ENCODE data around the gene DYNC2I2.
"Not testable (repeated sequence)": the region's sequence is repeated elsewhere in the genome, so short reads cannot be mapped to it uniquely, and the experiment has no call there.

The DYNC2I2 gene

GRCh38 chr9:128656416-128657343 lies at the start of gene DYNC2I2:
Gene DYNC2I2, minus strand, starts transcription at chr9:128656847. Its CDS starts 121 bp downstream, at chr9:128656726.
- Histone ChIP-seq H3K9me3 (no peaks in the 10 kb centered on the region), H3K4me1 (peaks cover 6% of the 10 kb centered on the region; the same call in 1 of the 2 replicates), H3K27me3 (ENCODE audit: low read depth) (no peaks in the 10 kb centered on the region), H3K36me3 (replicated peaks) (0 out of 2 replicates have a peak, but pooled peaks cover 6% of the 10 kb centered on the region), H3K4me3 (peak within 1 kb of the TSS; percentile 43)
- DNase-seq (ENCODE audit: low spot score in 2 of 2), result peak; percentile 79 to 97
- in situ Hi-C loops (cut with MboI; ENCODE audit: low sequenced_read_pairs), result no loop called here

- Histone ChIP-seq H3K4me1 (peaks cover 3% of the 10 kb centered on the region), H3K27me3 (ENCODE audit: low read depth) (no peaks in the 10 kb centered on the region), H3K4me3 (no peak overlapping the region), H3K9me3 (no peaks in the 10 kb centered on the region), H3K36me3 (replicated peaks) (peaks cover 30% of the 10 kb centered on the region)
- in situ Hi-C loops (cut with MboI; ENCODE audit: low sequenced_read_pairs), result no loop called here
- no peak for DNase-seq (ENCODE audit: low spot score in 2 of 2)
Measured at GRCh38 chr9:128706045-128706444, 49.4 kb upstream of the DYNC2I2 start.

GRCh38 chr9:128705051-128705965 lies 48.7 kb upstream of the DYNC2I2 start:
- Histone ChIP-seq H3K4me1 (peaks cover 3% of the 10 kb centered on the region), H3K27me3 (ENCODE audit: low read depth) (no peaks in the 10 kb centered on the region), H3K4me3 (no peak overlapping the region), H3K9me3 (no peaks in the 10 kb centered on the region), H3K36me3 (replicated peaks) (peaks cover 30% of the 10 kb centered on the region)
- in situ Hi-C loops (cut with MboI; ENCODE audit: low sequenced_read_pairs), result no loop called here
- no peak for DNase-seq (ENCODE audit: low spot score in 2 of 2)

GRCh38 chr9:128704356-128704670 lies 47.7 kb upstream of the DYNC2I2 start:
- DNase-seq (ENCODE audit: low spot score in 2 of 2), result no peak
- H3K4me1 ChIP-seq, result peaks cover 3% of the 10 kb centered on the region
- peak overlapping the region; percentile 87 for H3K4me3 ChIP-seq
- H3K36me3 ChIP-seq (replicated peaks), result peaks cover 30% of the 10 kb centered on the region
- no peaks in the 10 kb centered on the region for H3K9me3 ChIP-seq
- no peaks in the 10 kb centered on the region for H3K27me3 ChIP-seq (ENCODE audit: low read depth)
- in situ Hi-C loops (cut with MboI; ENCODE audit: low sequenced_read_pairs), result no loop called here

GRCh38 chr9:128703616-128704355 lies 47.1 kb upstream of the DYNC2I2 start:
- DNase-seq (ENCODE audit: low spot score in 2 of 2), result no peak
- Histone ChIP-seq H3K4me1 (peaks cover 3% of the 10 kb centered on the region), H3K4me3 (peak overlapping the region; percentile 87), H3K27me3 (ENCODE audit: low read depth) (no peaks in the 10 kb centered on the region), H3K36me3 (replicated peaks) (peaks cover 29% of the 10 kb centered on the region), H3K9me3 (no peaks in the 10 kb centered on the region)
- in situ Hi-C loops (cut with MboI; ENCODE audit: low sequenced_read_pairs), result no loop called here

- peaks cover 3% of the 10 kb centered on the region for H3K4me1 ChIP-seq
- H3K27me3 ChIP-seq (ENCODE audit: low read depth), result no peaks in the 10 kb centered on the region
- in situ Hi-C loops (cut with MboI; ENCODE audit: low sequenced_read_pairs), result no loop called here
- no peaks in the 10 kb centered on the region for H3K9me3 ChIP-seq
- peak; percentile 45 to 77 for DNase-seq (ENCODE audit: low spot score in 2 of 2)
- peak overlapping the region; percentile 87 for H3K4me3 ChIP-seq
- H3K36me3 ChIP-seq (replicated peaks), result peaks cover 25% of the 10 kb centered on the region
Measured at GRCh38 chr9:128702949-128703615, 46.4 kb upstream of the DYNC2I2 start.

- in situ Hi-C loops (cut with MboI; ENCODE audit: low sequenced_read_pairs), result no loop called here
- H3K4me1 ChIP-seq, result peaks cover 3% of the 10 kb centered on the region
- H3K9me3 ChIP-seq, result no peaks in the 10 kb centered on the region
- peak; percentile 75 to 97 for DNase-seq (ENCODE audit: low spot score in 2 of 2)
- H3K27me3 ChIP-seq (ENCODE audit: low read depth), result no peaks in the 10 kb centered on the region
- peak within 1 kb of the TSS; percentile 87 for H3K4me3 ChIP-seq
- H3K36me3 ChIP-seq (replicated peaks), result peaks cover 21% of the 10 kb centered on the region
Measured at GRCh38 chr9:128702445-128702948, 45.9 kb upstream of the DYNC2I2 start, which contains the start of gene PKN3. Gene PKN3, plus strand, starts transcription at chr9:128702503. Its CDS starts 413 bp downstream, at chr9:128702916.

GRCh38 chr9:128701227-128701854 lies 44.7 kb upstream of the DYNC2I2 start:
- in situ Hi-C loops (cut with MboI; ENCODE audit: low sequenced_read_pairs), result no loop called here
- H3K27me3 ChIP-seq (ENCODE audit: low read depth), result no peaks in the 10 kb centered on the region
- H3K4me3 ChIP-seq, result no peak overlapping the region
- H3K9me3 ChIP-seq, result no peaks in the 10 kb centered on the region
- peaks cover 21% of the 10 kb centered on the region for H3K36me3 ChIP-seq (replicated peaks)
- DNase-seq (ENCODE audit: low spot score in 2 of 2), result no peak
- peaks cover 3% of the 10 kb centered on the region for H3K4me1 ChIP-seq

- H3K4me3 ChIP-seq; H3K27me3 ChIP-seq (ENCODE audit: low read depth); H3K4me1 ChIP-seq; H3K9me3 ChIP-seq; DNase-seq (ENCODE audit: low spot score in 2 of 2); in situ Hi-C loops (cut with MboI; ENCODE audit: low sequenced_read_pairs): not testable (repeated sequence)
- peaks cover 30% of the 10 kb centered on the region for H3K36me3 ChIP-seq (replicated peaks)
Measured at GRCh38 chr9:128699096-128699795, 42.6 kb upstream of the DYNC2I2 start.

GRCh38 chr9:128696923-128697707 lies 40.5 kb upstream of the DYNC2I2 start:
- H3K36me3 ChIP-seq (replicated peaks), result peaks cover 48% of the 10 kb centered on the region
- in situ Hi-C loops (cut with MboI; ENCODE audit: low sequenced_read_pairs), result no loop called here
- H3K4me3 ChIP-seq, result no peak overlapping the region
- DNase-seq (ENCODE audit: low spot score in 2 of 2), result no peak
- H3K9me3 ChIP-seq, result no peaks in the 10 kb centered on the region
- H3K27me3 ChIP-seq (ENCODE audit: low read depth), result no peaks in the 10 kb centered on the region
- H3K4me1 ChIP-seq, result no peaks in the 10 kb centered on the region

- no peaks in the 10 kb centered on the region; the same call in 1 of the 2 replicates for H3K4me1 ChIP-seq
- H3K9me3 ChIP-seq, result no peaks in the 10 kb centered on the region
- H3K36me3 ChIP-seq (replicated peaks), result peaks cover 67% of the 10 kb centered on the region
- no peak overlapping the region for H3K4me3 ChIP-seq
- no peaks in the 10 kb centered on the region for H3K27me3 ChIP-seq (ENCODE audit: low read depth)
- in situ Hi-C loops (cut with MboI; ENCODE audit: low sequenced_read_pairs), result loop anchor here (5.0 kb wide), 1 partner anchor 57 kb away; no protein-coding TSS in a partner anchor
- DNase-seq (ENCODE audit: low spot score in 2 of 2), result no peak
Measured at GRCh38 chr9:128694344-128694743, 37.7 kb upstream of the DYNC2I2 start.
